HepG2 (cell line): Measurements from ENCODE around the gene BBC3. TPM values are rescaled to one million over a fixed set of nuclear protein-coding genes. Genes with fewer than 3 reads are reported as not detected.
A peak's percentile ranks its signal among the peaks of the same experiment; 100 is the strongest.

Source experiments
- ATAC-seq: fragments of 200-7000 bp; cut with Tn5 transposase; 3 replicates; pipeline ENCODE4 v1.9.1; 2020; ENCODE audit warnings: mild to moderate bottlenecking, moderate library complexity
- BruUV-seq: library from RNA; stranded (reverse); fragments of 400-500 nt; replicated peaks from 2 replicates; lab custom pipeline; 2021; lab: Mats Ljungman, UMichigan
- CTCF ChIA-PET: fragments of 300-600 bp; formaldehyde crosslinking; extraction: SDS; loops from one replicate; lab custom pipeline; 2021; ENCODE audit warnings: low total read pairs, inconsistent platforms, low intra/inter-chr PET ratio; lab: Yijun Ruan, JAX
- POLR2A ChIA-PET: fragments of 350-600 bp; sonication (Branson Sonifier 250); formaldehyde crosslinking; loops from one replicate; lab custom pipeline; 2020; ENCODE audit warnings: antibody characterized with exemption, inconsistent platforms; lab: Yijun Ruan, JAX
- DNase-seq: peaks from one replicate; pipeline ENCODE4 v3.0.0-alpha.2; 2015; ENCODE audit warnings: low spot score
- FAIRE-seq: peaks from 3 replicates; lab custom pipeline; 2011; peaks lifted over from hg19 to GRCh38; lab: Jason Lieb, UNC
- H2AFZ ChIP-seq: one replicate; pipeline ENCODE4 v1.6.1; 2011; ENCODE audit warnings: low read length, inconsistent platforms
- H3K27ac ChIP-seq: fragments of 300-600 bp; 3 replicates; pipeline ENCODE4 v1.8.0; 2011; ENCODE audit warnings: mixed run types, mild to moderate bottlenecking, mixed read lengths, low read length, inconsistent platforms; ENCODE audit not compliant: insufficient read depth; ENCODE audit errors: extremely low read length
- H3K27me3 ChIP-seq, 2 experiments: fragments of 200-600 bp in 1 of 2; 2 replicates in 1 of 2; 3 replicates in 1 of 2; pipeline versions ENCODE4 v1.6.0 to v1.8.0; 2011; ENCODE audit warnings: low read length in 2 of 2, mild to moderate bottlenecking in 2 of 2, moderate library complexity in 2 of 2, inconsistent platforms in 1 of 2; ENCODE audit not compliant: insufficient read depth in 2 of 2, control insufficient read depth in 1 of 2
- H3K36me3 ChIP-seq, 2 experiments: fragments of 200-600 bp in 1 of 2; replicated peaks in 1 of 2; 2 replicates in 1 of 2; 3 replicates in 1 of 2; pipeline versions ENCODE4 v1.5.1 to v1.8.0; 2011; ENCODE audit warnings: low read length in 2 of 2, inconsistent platforms in 1 of 2; ENCODE audit not compliant: insufficient read depth in 2 of 2, control insufficient read depth in 1 of 2
- H3K4me1 ChIP-seq: 2 replicates; pipeline ENCODE4 v1.5.1; 2012; ENCODE audit warnings: low read length, inconsistent platforms; ENCODE audit not compliant: insufficient read depth
- H3K4me2 ChIP-seq: 2 replicates; pipeline ENCODE4 v1.6.0; 2011; ENCODE audit warnings: low read depth, low read length, inconsistent platforms
- H3K4me3 ChIP-seq, 3 experiments: fragments of 200-600 bp in 1 of 3; sonication (generic), shearing (Covaris generic) in 1 of 3; replicated peaks in 1 of 3; 2 replicates each; pipeline ENCODE4 v1.5.1; 2011 to 2016; ENCODE audit warnings: low read length in 3 of 3, inconsistent platforms in 2 of 3, low read depth in 2 of 3, mild to moderate bottlenecking in 2 of 3, control low read depth in 1 of 3, mixed read lengths in 1 of 3; ENCODE audit not compliant: insufficient read depth in 1 of 3
- H3K79me2 ChIP-seq: one replicate; pipeline ENCODE4 v1.6.1; 2011; ENCODE audit warnings: low read length, inconsistent platforms; ENCODE audit not compliant: insufficient read depth
- H3K9ac ChIP-seq: 2 replicates; pipeline ENCODE4 v1.6.0; 2011; ENCODE audit warnings: mild to moderate bottlenecking, low read depth, low read length, inconsistent platforms; ENCODE audit not compliant: insufficient read depth
- H3K9me3 ChIP-seq: 2 replicates; pipeline ENCODE4 v1.5.1; 2012; ENCODE audit warnings: mild to moderate bottlenecking, low read length
- H4K20me1 ChIP-seq: 2 replicates; pipeline ENCODE4 v1.6.0; 2011; ENCODE audit warnings: inconsistent platforms, mild to moderate bottlenecking, low read length, moderate library complexity; ENCODE audit not compliant: insufficient read depth
- ISL2 ChIP-seq: sonication (generic); formaldehyde crosslinking; IDR thresholded peaks from 2 replicates; pipeline ENCODE4 v1.5.0; 2020; ENCODE audit warnings: missing genetic modification reagents
- JARID2 ChIP-seq: sonication (generic); formaldehyde crosslinking; IDR thresholded peaks from 2 replicates; pipeline ENCODE4 v1.8.1; 2023; ENCODE audit warnings: missing genetic modification reagents, inconsistent platforms; ENCODE audit not compliant: insufficient replicate concordance
- PCBP2 ChIP-seq: fragments of 200-400 bp; formaldehyde crosslinking; optimal IDR thresholded peaks from 2 replicates; pipeline ENCODE3; 2018; ENCODE audit warnings: low read length, low read depth; ENCODE audit not compliant: poor library complexity, severe bottlenecking
- PHF20 ChIP-seq: sonication (generic); formaldehyde crosslinking; IDR thresholded peaks from 2 replicates; pipeline ENCODE4 v1.5.0; 2020; ENCODE audit warnings: mild to moderate bottlenecking, missing genetic modification reagents
- PTBP1 ChIP-seq: fragments of 200-400 bp; formaldehyde crosslinking; IDR thresholded peaks from 2 replicates; pipeline ENCODE4 v1.6.1; 2018; ENCODE audit warnings: low read length, low read depth; ENCODE audit not compliant: poor library complexity, severe bottlenecking
- RAD21 ChIP-seq: fragments of 450-650 bp; formaldehyde crosslinking; IDR thresholded peaks from 2 replicates; pipeline ENCODE4 v1.5.0; 2020; ENCODE audit warnings: mild to moderate bottlenecking
- SALL1 ChIP-seq: sonication (generic); formaldehyde crosslinking; IDR thresholded peaks from 2 replicates; pipeline ENCODE4 v1.8.0; 2022; ENCODE audit warnings: mild to moderate bottlenecking, missing genetic modification reagents
- ZBTB25 ChIP-seq: IDR thresholded peaks from 2 replicates; pipeline ENCODE4 v1.6.1; 2018; ENCODE audit warnings: missing genetic modification reagents
- ZBTB4 ChIP-seq: sonication (generic); formaldehyde crosslinking; IDR thresholded peaks from 2 replicates; pipeline ENCODE4 v1.4.0; 2020; ENCODE audit warnings: missing genetic modification reagents, mild to moderate bottlenecking, borderline replicate concordance
- ZMYM4 ChIP-seq: sonication (generic); formaldehyde crosslinking; IDR thresholded peaks from 2 replicates; pipeline ENCODE4 v1.8.1; 2023; ENCODE audit warnings: mild to moderate bottlenecking, missing genetic modification reagents
- ZNF205 ChIP-seq: IDR thresholded peaks from 2 replicates; pipeline ENCODE4 v1.6.1; 2018; ENCODE audit warnings: missing biosample characterization, missing genetic modification reagents
- ZNF687 ChIP-seq: sonication (generic); formaldehyde crosslinking; IDR thresholded peaks from 2 replicates; pipeline ENCODE4 v1.5.1; 2020; ENCODE audit warnings: mild to moderate bottlenecking, missing genetic modification reagents, moderate library complexity
- WGBS: methylation state at CpG from one replicate; pipeline ENCODE4 v1.1.6; 2017; ENCODE audit warnings: low lambda C conversion rate; 5-methylcytosine and 5-hydroxymethylcytosine counted together
- in situ Hi-C: cut with HindIII; loops from 2 replicates; pipeline ENCODE4 v1.10.0; 2017; ENCODE audit warnings: low pct_unique_long_range_greater_than_20kb; ENCODE audit not compliant: extremely low pct_ligation_motif_present
- intact Hi-C: fragments of 100-400 bp; cut with micrococcal nuclease; formaldehyde crosslinking; loops from one replicate; pipeline ENCODE4 v1.10.0; 2022; ENCODE audit not compliant: unreplicated experiment
- polyA plus RNA-seq, 8 experiments: library from polyadenylated mRNA; depleted of rRNA in 3 of 8; stranded (reverse) in 7 of 8; unstranded in 1 of 8; fragments of >200 nt; fragmentation: Illumina TruSeq in 4 of 8; extraction: Trizol in 4 of 8; gene quantifications; 2 replicates each; pipeline versions ENCODE4 v1.2.1 to v1.2.3, GENCODE V29; 2011 to 2016; ENCODE audit warnings: low read depth in 4 of 8, missing spikeins in 1 of 8, mixed read lengths in 1 of 8; ENCODE audit not compliant: insufficient read depth in 1 of 8
- total RNA-seq, 5 experiments: library from RNA; depleted of rRNA; stranded (reverse); fragments of >200 nt; fragmentation: Illumina TruSeq; extraction: Trizol; gene quantifications; 2 replicates each; pipeline ENCODE4 v1.2.3, GENCODE V29; 2016; ENCODE audit warnings: low read depth in 1 of 5

Gene BBC3
- total and polyA plus RNA-seq, 2 of the 13 experiments (the other 11 are each of a cell fraction or from before 2014, with no cell fraction given), result 6.1 to 8.8 TPM

- CTCF ChIA-PET, result no interaction called here
- H3K9ac ChIP-seq, result 0 out of 2 replicates have a peak overlapping the region, but pooled peaks have one; percentile 29
- H3K4me3 ChIP-seq, result peak overlapping the region; percentile 37 to 71 (median 45); a peak in 4 of 6 replicates
- POLR2A ChIA-PET, result interaction anchor here (1.0 to 2.3 kb wide), 9 partner anchors 10 to 77 kb away, joined by 3 to 57 read pairs (median 3); partner anchors contain the start of genes CCDC9 and DHX34
- H2AFZ ChIP-seq, result no peak overlapping the region
- H3K27ac ChIP-seq, result no peak overlapping the region
- DNase-seq (no peak), ATAC-seq (no peak), FAIRE-seq (no peak)
- no peaks in the 10 kb centered on the region for H3K79me2 ChIP-seq
- in situ Hi-C loops (no loop called here), intact Hi-C loops (loop anchor here (1.0 kb wide), 1 partner anchor 18 kb away; no protein-coding TSS in a partner anchor)
- no TSS peak for BruUV-seq
- peak overlapping the region; percentile 55 for H3K4me2 ChIP-seq
- peaks cover 3% of the 10 kb centered on the region; the same call in 1 of the 2 replicates for H4K20me1 ChIP-seq
- no peaks in the 10 kb centered on the region for H3K9me3 ChIP-seq
- H3K4me1 ChIP-seq, result peaks cover 24% of the 10 kb centered on the region
- no peaks in the 10 kb centered on the region for H3K27me3 ChIP-seq
- WGBS, result 64% methylated on average over 59 of the region's 82 CpGs
- H3K36me3 ChIP-seq, result peaks cover 2 to 5% of the 10 kb centered on the region in 2 experiments; a peak in 3 of 5 replicates
- no peak for TF ChIP-seq ISL2 (CRISPR knock-in tag)
- TF ChIP-seq ZBTB25 (CRISPR knock-in tag), result no peak
- peak; percentile 26; the same call in 1 of the 2 replicates for TF ChIP-seq RAD21
- TF ChIP-seq JARID2 (CRISPR knock-in tag), result no peak
- TF ChIP-seq ZNF205, result no peak
- TF ChIP-seq ZMYM4 (CRISPR knock-in tag), result no peak
- no peak for TF ChIP-seq PTBP1
- TF ChIP-seq SALL1 (CRISPR knock-in tag), result no peak
- TF ChIP-seq PHF20, result no peak
- 0 out of 2 replicates have a peak, but pooled peaks have one; percentile 27 for TF ChIP-seq ZBTB4 (CRISPR knock-in tag)
- TF ChIP-seq PCBP2, result no peak
- peak; percentile 31; the same call in 1 of the 2 replicates for TF ChIP-seq ZNF687 (CRISPR knock-in tag)
Measured at GRCh38 chr19:47274891-47275761, 44.1 kb upstream of the BBC3 start.
